HepG2 (cell line): ENCODE measurements around the gene SMC1B. TPM values are rescaled to one million over a fixed set of nuclear protein-coding genes. Genes with fewer than 3 reads are reported as not detected.
"Not testable (repeated sequence)": the region's sequence is repeated elsewhere in the genome, so short reads cannot be mapped to it uniquely, and the experiment has no call there.

ENCODE experiments used
- ATAC-seq: fragments of 200-7000 bp; cut with Tn5 transposase; 3 replicates; pipeline ENCODE4 v1.9.1; 2020; ENCODE audit warnings: mild to moderate bottlenecking, moderate library complexity
- BruUV-seq: library from RNA; stranded (reverse); fragments of 400-500 nt; replicated peaks from 2 replicates; lab custom pipeline; 2021; lab: Mats Ljungman, UMichigan
- CTCF ChIA-PET: fragments of 300-600 bp; formaldehyde crosslinking; extraction: SDS; loops from one replicate; lab custom pipeline; 2021; ENCODE audit warnings: low total read pairs, inconsistent platforms, low intra/inter-chr PET ratio; lab: Yijun Ruan, JAX
- POLR2A ChIA-PET: fragments of 350-600 bp; sonication (Branson Sonifier 250); formaldehyde crosslinking; loops from one replicate; lab custom pipeline; 2020; ENCODE audit warnings: antibody characterized with exemption, inconsistent platforms; lab: Yijun Ruan, JAX
- DNase-seq: peaks from one replicate; pipeline ENCODE4 v3.0.0-alpha.2; 2015; ENCODE audit warnings: low spot score
- FAIRE-seq: peaks from 3 replicates; lab custom pipeline; 2011; peaks lifted over from hg19 to GRCh38; lab: Jason Lieb, UNC
- H2AFZ ChIP-seq: one replicate; pipeline ENCODE4 v1.6.1; 2011; ENCODE audit warnings: low read length, inconsistent platforms
- H3K27ac ChIP-seq: fragments of 300-600 bp; 3 replicates; pipeline ENCODE4 v1.8.0; 2011; ENCODE audit warnings: mixed run types, mild to moderate bottlenecking, mixed read lengths, low read length, inconsistent platforms; ENCODE audit not compliant: insufficient read depth; ENCODE audit errors: extremely low read length
- H3K27me3 ChIP-seq, 2 experiments: fragments of 200-600 bp in 1 of 2; 2 replicates in 1 of 2; 3 replicates in 1 of 2; pipeline versions ENCODE4 v1.6.0 to v1.8.0; 2011; ENCODE audit warnings: low read length in 2 of 2, mild to moderate bottlenecking in 2 of 2, moderate library complexity in 2 of 2, inconsistent platforms in 1 of 2; ENCODE audit not compliant: insufficient read depth in 2 of 2, control insufficient read depth in 1 of 2
- H3K36me3 ChIP-seq, 2 experiments: fragments of 200-600 bp in 1 of 2; replicated peaks in 1 of 2; 2 replicates in 1 of 2; 3 replicates in 1 of 2; pipeline versions ENCODE4 v1.5.1 to v1.8.0; 2011; ENCODE audit warnings: low read length in 2 of 2, inconsistent platforms in 1 of 2; ENCODE audit not compliant: insufficient read depth in 2 of 2, control insufficient read depth in 1 of 2
- H3K4me1 ChIP-seq: 2 replicates; pipeline ENCODE4 v1.5.1; 2012; ENCODE audit warnings: low read length, inconsistent platforms; ENCODE audit not compliant: insufficient read depth
- H3K4me2 ChIP-seq: 2 replicates; pipeline ENCODE4 v1.6.0; 2011; ENCODE audit warnings: low read depth, low read length, inconsistent platforms
- H3K4me3 ChIP-seq, 3 experiments: fragments of 200-600 bp in 1 of 3; sonication (generic), shearing (Covaris generic) in 1 of 3; replicated peaks in 1 of 3; 2 replicates each; pipeline ENCODE4 v1.5.1; 2011 to 2016; ENCODE audit warnings: low read length in 3 of 3, inconsistent platforms in 2 of 3, low read depth in 2 of 3, mild to moderate bottlenecking in 2 of 3, control low read depth in 1 of 3, mixed read lengths in 1 of 3; ENCODE audit not compliant: insufficient read depth in 1 of 3
- H3K79me2 ChIP-seq: one replicate; pipeline ENCODE4 v1.6.1; 2011; ENCODE audit warnings: low read length, inconsistent platforms; ENCODE audit not compliant: insufficient read depth
- H3K9ac ChIP-seq: 2 replicates; pipeline ENCODE4 v1.6.0; 2011; ENCODE audit warnings: mild to moderate bottlenecking, low read depth, low read length, inconsistent platforms; ENCODE audit not compliant: insufficient read depth
- H3K9me3 ChIP-seq: 2 replicates; pipeline ENCODE4 v1.5.1; 2012; ENCODE audit warnings: mild to moderate bottlenecking, low read length
- H4K20me1 ChIP-seq: 2 replicates; pipeline ENCODE4 v1.6.0; 2011; ENCODE audit warnings: inconsistent platforms, mild to moderate bottlenecking, low read length, moderate library complexity; ENCODE audit not compliant: insufficient read depth
- WGBS: methylation state at CpG from one replicate; pipeline ENCODE4 v1.1.6; 2017; ENCODE audit warnings: low lambda C conversion rate; 5-methylcytosine and 5-hydroxymethylcytosine counted together
- in situ Hi-C: cut with HindIII; loops from 2 replicates; pipeline ENCODE4 v1.10.0; 2017; ENCODE audit warnings: low pct_unique_long_range_greater_than_20kb; ENCODE audit not compliant: extremely low pct_ligation_motif_present
- intact Hi-C: fragments of 100-400 bp; cut with micrococcal nuclease; formaldehyde crosslinking; loops from one replicate; pipeline ENCODE4 v1.10.0; 2022; ENCODE audit not compliant: unreplicated experiment
- polyA plus RNA-seq, 8 experiments: library from polyadenylated mRNA; depleted of rRNA in 3 of 8; stranded (reverse) in 7 of 8; unstranded in 1 of 8; fragments of >200 nt; fragmentation: Illumina TruSeq in 4 of 8; extraction: Trizol in 4 of 8; gene quantifications; 2 replicates each; pipeline versions ENCODE4 v1.2.1 to v1.2.3, GENCODE V29; 2011 to 2016; ENCODE audit warnings: low read depth in 4 of 8, missing spikeins in 1 of 8, mixed read lengths in 1 of 8; ENCODE audit not compliant: insufficient read depth in 1 of 8
- total RNA-seq, 5 experiments: library from RNA; depleted of rRNA; stranded (reverse); fragments of >200 nt; fragmentation: Illumina TruSeq; extraction: Trizol; gene quantifications; 2 replicates each; pipeline ENCODE4 v1.2.3, GENCODE V29; 2016; ENCODE audit warnings: low read depth in 1 of 5

SMC1B gene
- total and polyA plus RNA-seq, 2 of the 13 experiments (the other 11 are each of a cell fraction or from before 2014, with no cell fraction given): not detected

GRCh38 chr22:45295004-45295403, 118.4 kb downstream of the SMC1B start:
- BruUV-seq, DNase-seq, H3K9me3 ChIP-seq, H2AFZ ChIP-seq, POLR2A ChIA-PET, H3K4me2 ChIP-seq, H3K9ac ChIP-seq, ATAC-seq, H3K4me3 ChIP-seq, FAIRE-seq, in situ Hi-C loops, H3K27ac ChIP-seq, H4K20me1 ChIP-seq, H3K36me3 ChIP-seq, CTCF ChIA-PET, intact Hi-C loops, H3K79me2 ChIP-seq, H3K27me3 ChIP-seq: not testable (repeated sequence)
- WGBS: 95% methylated on average over 6 of the region's 6 CpGs
- H3K4me1 ChIP-seq: peaks cover 12% of the 10 kb centered on the region; the same call in 1 of the 2 replicates

Other genes starting within 250 kb of the SMC1B start
- 52.4 and 71.0 TPM in 2 replicates for gene NUP50, start 249.7 kb downstream of the SMC1B start, total RNA-seq (2016; rRNA removed; fragmentation: Illumina TruSeq; extraction: Trizol)
- 14.1 and 14.2 TPM in 2 replicates for gene NUP50, start 249.7 kb downstream of the SMC1B start, polyA plus RNA-seq (2011; rRNA removed)
- gene KIAA0930, start 172.7 kb downstream of the SMC1B start, total RNA-seq (2016; rRNA removed; fragmentation: Illumina TruSeq; extraction: Trizol): 25.5 and 27.0 TPM in 2 replicates
- 38.2 and 46.3 TPM in 2 replicates for gene KIAA0930, start 172.7 kb downstream of the SMC1B start, polyA plus RNA-seq (2011; rRNA removed)
- gene UPK3A, start 128.7 kb downstream of the SMC1B start, total RNA-seq (2016; rRNA removed; fragmentation: Illumina TruSeq; extraction: Trizol): 10.0 and 10.5 TPM in 2 replicates
- 12.2 and 13.8 TPM in 2 replicates for gene UPK3A, start 128.7 kb downstream of the SMC1B start, polyA plus RNA-seq (2011; rRNA removed)
- 26.4 and 36.7 TPM in 2 replicates for gene FAM118A, start 103.7 kb downstream of the SMC1B start, total RNA-seq (2016; rRNA removed; fragmentation: Illumina TruSeq; extraction: Trizol)
- 48.2 TPM in 2 replicates for gene FAM118A, start 103.7 kb downstream of the SMC1B start, polyA plus RNA-seq (2011; rRNA removed)
- gene RIBC2, start 94 bp upstream of the SMC1B start, total RNA-seq (2016; rRNA removed; fragmentation: Illumina TruSeq; extraction: Trizol): 0.55 and 0.81 TPM in 2 replicates
- not detected in 2 replicates for gene RIBC2, start 94 bp upstream of the SMC1B start, polyA plus RNA-seq (2011; rRNA removed)
- gene FBLN1, start 89.3 kb upstream of the SMC1B start, total RNA-seq (2016; rRNA removed; fragmentation: Illumina TruSeq; extraction: Trizol): 21.6 and 37.3 TPM in 2 replicates
- 103 and 108 TPM in 2 replicates for gene FBLN1, start 89.3 kb upstream of the SMC1B start, polyA plus RNA-seq (2011; rRNA removed)